Tibial nerve (tissue), 3 donors: ENCODE data around the gene CNTF.
A peak's percentile ranks its signal among the peaks of the same experiment; 100 is the strongest.

Experiments used
- EP300 ChIP-seq, 2 donors: sonication (generic); formaldehyde crosslinking; IDR thresholded peaks; one replicate each; pipeline ENCODE4 v1.6.1; 2017; ENCODE audit warnings: antibody characterized with exemption in 2 of 2, mild to moderate bottlenecking in 1 of 2
- POLR2A ChIP-seq, 2 donors: fragments of 450-650 bp; IDR thresholded peaks; one replicate each; pipeline ENCODE4 v1.6.1; 2017; ENCODE audit warnings: antibody characterized with exemption in 2 of 2, mild to moderate bottlenecking in 2 of 2, moderate library complexity in 2 of 2

GRCh38 chr11:58575377-58576020, 47.0 kb upstream of the CNTF start, which contains the start of gene LPXN:
- no peak for TF ChIP-seq POLR2A (IDR thresholded peaks at IDR 0.05)
- TF ChIP-seq EP300 (IDR thresholded peaks at IDR 0.05), result peak in 1 of 2 donors; percentile 54
